ENCODE measurements around the gene AKAP13.
"Not testable (repeated sequence)": the region's sequence is repeated elsewhere in the genome, so short reads cannot be mapped to it uniquely, and the experiment has no call there.

AKAP13 gene

GRCh38 chr15:85380217-85380811 lies at the start of gene AKAP13:
AKAP13 (plus strand) TSS chr15:85380603; CDS start chr15:85485721, 105,118 bp downstream.
- DNase-seq = peak; percentile 97

GRCh38 chr15:85330901-85331588 lies 49.4 kb upstream of the AKAP13 start:
- DNase-seq = peak; percentile 72

- DNase-seq = no peak
Measured at GRCh38 chr15:85331655-85332285, 48.6 kb upstream of the AKAP13 start.

- DNase-seq = no peak
Measured at GRCh38 chr15:85333132-85333831, 47.1 kb upstream of the AKAP13 start.

- DNase-seq = no peak
Measured at GRCh38 chr15:85334241-85334640, 46.2 kb upstream of the AKAP13 start.

GRCh38 chr15:85335193-85335942 lies 45.0 kb upstream of the AKAP13 start:
- DNase-seq = no peak

- no peak for DNase-seq
Measured at GRCh38 chr15:85336880-85337279, 43.5 kb upstream of the AKAP13 start.

- no peak for DNase-seq
Measured at GRCh38 chr15:85337425-85338074, 42.9 kb upstream of the AKAP13 start.

GRCh38 chr15:85340321-85340665 lies 40.1 kb upstream of the AKAP13 start:
- DNase-seq = no peak

GRCh38 chr15:85340852-85341251 lies 39.6 kb upstream of the AKAP13 start:
- no peak for DNase-seq

GRCh38 chr15:85342163-85342562 lies 38.2 kb upstream of the AKAP13 start:
- DNase-seq = not testable (repeated sequence)

GRCh38 chr15:85343443-85343842 lies 37.0 kb upstream of the AKAP13 start:
- DNase-seq = not testable (repeated sequence)

GRCh38 chr15:85344241-85344640 lies 36.2 kb upstream of the AKAP13 start:
- not testable (repeated sequence) for DNase-seq

GRCh38 chr15:85344653-85345114 lies 35.7 kb upstream of the AKAP13 start:
- DNase-seq = not testable (repeated sequence)

GRCh38 chr15:85345196-85345918 lies 35.0 kb upstream of the AKAP13 start:
- not testable (repeated sequence) for DNase-seq

GRCh38 chr15:85346462-85347084 lies 33.8 kb upstream of the AKAP13 start:
- DNase-seq = not testable (repeated sequence)

GRCh38 chr15:85347264-85348047 lies 32.9 kb upstream of the AKAP13 start:
- not testable (repeated sequence) for DNase-seq

GRCh38 chr15:85348048-85348766 lies 32.2 kb upstream of the AKAP13 start:
- DNase-seq = not testable (repeated sequence)

- DNase-seq = not testable (repeated sequence)
Measured at GRCh38 chr15:85349062-85349461, 31.3 kb upstream of the AKAP13 start.
